A673 (cell line): ENCODE data around the gene BTNL2. TPM values are rescaled to one million over a fixed set of nuclear protein-coding genes. Genes with fewer than 3 reads are reported as not detected.

ENCODE experiments used
- Bru-seq: library from RNA; stranded (reverse); fragments of 400-500 nt; gene quantifications from one replicate; lab custom pipeline; 2021; lab: Mats Ljungman, UMichigan
- BruChase-seq, 2 experiments: library from RNA; stranded (reverse); fragments of 400-500 nt; gene quantifications; one replicate each; lab custom pipeline; 2021; lab: Mats Ljungman, UMichigan
- BruUV-seq: library from RNA; stranded (reverse); fragments of 400-500 nt; replicated peaks from 2 replicates; lab custom pipeline; 2021; lab: Mats Ljungman, UMichigan
- CTCF ChIA-PET: fragments of 300-600 bp; sonication (Branson Sonifier 250); formaldehyde crosslinking; loops from one replicate; lab custom pipeline; 2022; ENCODE audit warnings: antibody characterized with exemption; lab: Charles Lee
- POLR2A ChIA-PET: fragments of 300-600 bp; sonication (Branson Sonifier 250); formaldehyde crosslinking; loops from one replicate; lab custom pipeline; 2022; ENCODE audit warnings: antibody characterized with exemption; ENCODE audit not compliant: low non-redundant PET; lab: Charles Lee
- DNase-seq: peaks from one replicate; pipeline ENCODE4 v3.0.0-alpha.2; 2015; ENCODE audit warnings: low spot score
- H3K27ac ChIP-seq: fragments of 200-600 bp; sonication (generic); 2 replicates; pipeline ENCODE4 v1.5.1; 2016; ENCODE audit warnings: mixed run types, low read depth, mild to moderate bottlenecking, mixed read lengths, antibody characterized with exemption, low read length; ENCODE audit not compliant: poor library complexity, severe bottlenecking
- H3K27me3 ChIP-seq: fragments of 200-600 bp; sonication (generic); replicated peaks from 2 replicates; pipeline ENCODE4 v1.6.1; 2017; ENCODE audit warnings: mixed run types, low read depth, mild to moderate bottlenecking, mixed read lengths, antibody characterized with exemption, low read length; ENCODE audit not compliant: insufficient read depth, poor library complexity
- H3K36me3 ChIP-seq: fragments of 200-600 bp; sonication (generic); 2 replicates; pipeline ENCODE4 v1.6.1; 2016; ENCODE audit warnings: mixed run types, mild to moderate bottlenecking, mixed read lengths, antibody characterized with exemption, low read length; ENCODE audit not compliant: insufficient read depth, poor library complexity, severe bottlenecking
- H3K4me1 ChIP-seq: fragments of 200-600 bp; sonication (generic); 2 replicates; pipeline ENCODE4 v1.6.1; 2017; ENCODE audit warnings: mixed run types, mild to moderate bottlenecking, mixed read lengths, antibody characterized with exemption, low read length; ENCODE audit not compliant: insufficient read depth, poor library complexity, severe bottlenecking
- H3K4me3 ChIP-seq: fragments of 200-600 bp; sonication (generic); 2 replicates; pipeline ENCODE4 v1.5.1; 2016; ENCODE audit warnings: low read depth, mixed run types, mild to moderate bottlenecking, mixed read lengths, low read length; ENCODE audit not compliant: poor library complexity, severe bottlenecking
- H3K9me3 ChIP-seq: fragments of 200-600 bp; sonication (generic); 2 replicates; pipeline ENCODE4 v1.6.1; 2016; ENCODE audit warnings: mixed run types, low read depth, mild to moderate bottlenecking, mixed read lengths, antibody characterized with exemption, low read length; ENCODE audit not compliant: poor library complexity, severe bottlenecking
- EZH2 ChIP-seq: fragments of 200-600 bp; sonication (generic); IDR thresholded peaks from 2 replicates; pipeline ENCODE4 v1.6.1; 2017; ENCODE audit warnings: borderline replicate concordance, low read depth, mild to moderate bottlenecking, mixed read lengths, antibody characterized with exemption, low read length; ENCODE audit not compliant: poor library complexity, severe bottlenecking
- intact Hi-C: fragments of 100-400 bp; cut with micrococcal nuclease; formaldehyde crosslinking; loops from one replicate; pipeline ENCODE4 v1.10.0; 2022; ENCODE audit not compliant: unreplicated experiment
- long read RNA-seq: library from polyadenylated mRNA; stranded (forward); transcript quantifications from one replicate; pipeline ENCODE4 v2.0.0, GENCODE V29; 2022
- total RNA-seq: library from RNA; stranded (reverse); gene quantifications from 2 replicates; pipeline ENCODE4 v1.2.3, GENCODE V29; 2021
- TF ChIP-seq, protein P1 (sequence below): fragments of 300-800, 200-600 bp; sonication (generic); conservative IDR thresholded peaks from 2 replicates; pipeline ENCODE4 v1.5.1; 2017; ENCODE audit warnings: low read depth, mild to moderate bottlenecking, antibody characterized with exemption, low read length, moderate library complexity, mixed read lengths

BTNL2 gene, protein sequence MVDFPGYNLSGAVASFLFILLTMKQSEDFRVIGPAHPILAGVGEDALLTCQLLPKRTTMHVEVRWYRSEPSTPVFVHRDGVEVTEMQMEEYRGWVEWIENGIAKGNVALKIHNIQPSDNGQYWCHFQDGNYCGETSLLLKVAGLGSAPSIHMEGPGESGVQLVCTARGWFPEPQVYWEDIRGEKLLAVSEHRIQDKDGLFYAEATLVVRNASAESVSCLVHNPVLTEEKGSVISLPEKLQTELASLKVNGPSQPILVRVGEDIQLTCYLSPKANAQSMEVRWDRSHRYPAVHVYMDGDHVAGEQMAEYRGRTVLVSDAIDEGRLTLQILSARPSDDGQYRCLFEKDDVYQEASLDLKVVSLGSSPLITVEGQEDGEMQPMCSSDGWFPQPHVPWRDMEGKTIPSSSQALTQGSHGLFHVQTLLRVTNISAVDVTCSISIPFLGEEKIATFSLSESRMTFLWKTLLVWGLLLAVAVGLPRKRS
- not detected in 2 replicates for total RNA-seq
- Bru-seq, nascent RNA: not detected
- not detected for BruChase-seq, experiment 1, labeled RNA remaining after a 2-hour chase
- not detected for BruChase-seq, experiment 2, labeled RNA remaining after a 6-hour chase
- long read RNA-seq: 0 reads

DNA sequence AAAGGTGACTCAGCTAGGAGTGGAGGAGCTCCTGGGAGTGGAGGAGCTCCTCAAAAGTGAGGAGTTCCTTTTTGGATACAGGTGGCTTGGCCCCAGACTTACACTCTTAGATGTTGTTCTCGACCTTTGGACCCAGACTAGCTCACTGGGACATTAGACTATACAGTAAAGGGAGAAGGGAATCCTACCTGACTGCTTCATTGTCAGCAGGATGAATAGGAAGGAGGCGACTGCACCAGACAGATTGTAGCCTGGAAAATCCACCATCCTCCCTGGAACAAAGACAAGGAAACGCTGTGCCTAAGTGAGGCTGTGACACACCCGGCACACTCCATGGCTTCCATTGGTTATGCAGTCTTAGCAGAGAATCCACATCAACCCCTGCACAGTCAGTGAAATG, at the start of gene BTNL2:
Gene BTNL2 (minus strand): TSS at position 325 of the 400 bp plus-strand sequence. CDS start 58 bp downstream, at position 267.
- Histone ChIP-seq H3K9me3 (no peaks in the 10 kb centered on the region), H3K36me3 (no peaks in the 10 kb centered on the region), H3K4me1 (no peaks in the 10 kb centered on the region), H3K27ac (no peak within 1 kb of the TSS), H3K4me3 (no peak within 1 kb of the TSS), H3K27me3 (peaks cover 63% of the 10 kb centered on the region)
- BruUV-seq: no TSS peak
- CTCF ChIA-PET: interaction anchor here (0.6 kb wide), 1 partner anchor 1224 kb away, joined by 3 read pairs; no protein-coding TSS in a partner anchor
- intact Hi-C loops: no loop called here
- TF ChIP-seq, protein P1, sequence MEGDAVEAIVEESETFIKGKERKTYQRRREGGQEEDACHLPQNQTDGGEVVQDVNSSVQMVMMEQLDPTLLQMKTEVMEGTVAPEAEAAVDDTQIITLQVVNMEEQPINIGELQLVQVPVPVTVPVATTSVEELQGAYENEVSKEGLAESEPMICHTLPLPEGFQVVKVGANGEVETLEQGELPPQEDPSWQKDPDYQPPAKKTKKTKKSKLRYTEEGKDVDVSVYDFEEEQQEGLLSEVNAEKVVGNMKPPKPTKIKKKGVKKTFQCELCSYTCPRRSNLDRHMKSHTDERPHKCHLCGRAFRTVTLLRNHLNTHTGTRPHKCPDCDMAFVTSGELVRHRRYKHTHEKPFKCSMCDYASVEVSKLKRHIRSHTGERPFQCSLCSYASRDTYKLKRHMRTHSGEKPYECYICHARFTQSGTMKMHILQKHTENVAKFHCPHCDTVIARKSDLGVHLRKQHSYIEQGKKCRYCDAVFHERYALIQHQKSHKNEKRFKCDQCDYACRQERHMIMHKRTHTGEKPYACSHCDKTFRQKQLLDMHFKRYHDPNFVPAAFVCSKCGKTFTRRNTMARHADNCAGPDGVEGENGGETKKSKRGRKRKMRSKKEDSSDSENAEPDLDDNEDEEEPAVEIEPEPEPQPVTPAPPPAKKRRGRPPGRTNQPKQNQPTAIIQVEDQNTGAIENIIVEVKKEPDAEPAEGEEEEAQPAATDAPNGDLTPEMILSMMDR: no peak
- DNase-seq: no peak
- POLR2A ChIA-PET: no interaction called here

DNA sequence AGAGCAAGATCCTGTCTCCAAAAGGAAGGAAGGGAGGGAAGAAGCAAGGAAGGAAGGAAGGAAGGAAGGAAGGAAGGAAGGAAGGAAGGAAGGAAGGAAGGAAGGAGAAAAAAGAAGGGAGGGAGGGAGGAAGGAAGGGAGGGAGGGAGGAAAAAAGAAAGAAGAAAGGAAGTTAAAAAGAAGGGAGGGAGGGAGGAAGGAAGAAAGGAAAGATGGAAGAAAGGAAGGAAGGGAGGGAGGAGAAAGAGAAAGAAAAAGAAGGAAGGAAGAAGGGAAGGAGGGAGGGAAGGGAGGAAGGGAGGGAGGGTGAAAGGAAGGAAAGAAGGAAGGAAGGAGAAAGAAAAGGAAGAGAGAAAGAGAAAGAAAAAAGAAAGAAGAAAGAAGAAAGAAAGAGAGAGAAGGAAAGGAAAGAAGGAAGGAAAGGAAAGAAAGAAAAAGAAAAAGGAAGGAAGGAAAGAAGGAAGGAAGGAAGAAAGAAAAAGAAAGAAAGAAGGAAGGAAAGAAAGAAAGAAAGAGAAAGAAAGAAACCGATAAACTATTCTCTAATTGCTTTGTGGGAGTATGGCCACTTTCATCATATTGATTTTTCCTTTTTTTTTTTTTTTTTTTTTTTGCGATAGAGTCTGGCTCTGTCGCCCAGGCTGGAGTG, 42.2 kb upstream of the BTNL2 start:
- Histone ChIP-seq H3K9me3 (no peaks in the 10 kb centered on the region), H3K4me1 (no peaks in the 10 kb centered on the region), H3K4me3 (no peak overlapping the region), H3K27me3 (peaks cover 12% of the 10 kb centered on the region), H3K36me3 (no peaks in the 10 kb centered on the region), H3K27ac (no peak overlapping the region)
- CTCF ChIA-PET: no interaction called here
- DNase-seq: no peak
- BruUV-seq: no TSS peak
- POLR2A ChIA-PET: no interaction called here
- intact Hi-C loops: no loop called here
- TF ChIP-seq EZH2: no peak
- TF ChIP-seq, protein P1: no peak

DNA sequence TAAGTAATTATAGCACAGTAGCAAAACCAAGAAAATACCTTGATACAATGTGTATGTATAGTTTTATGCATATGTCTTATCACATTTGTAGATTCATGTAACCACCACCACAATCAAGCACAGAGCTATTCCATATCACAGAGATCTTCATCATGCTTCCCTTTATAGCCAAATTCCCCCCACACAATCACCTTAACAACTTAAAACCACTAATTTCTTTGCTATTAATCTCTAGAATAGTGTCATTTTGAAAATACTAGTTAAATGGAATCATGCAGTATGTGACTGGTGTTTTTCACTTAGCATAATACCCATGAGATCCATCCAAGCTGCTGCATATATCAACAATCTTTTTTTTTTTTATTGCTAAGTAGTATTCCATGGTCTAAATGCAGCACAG, 41.0 kb upstream of the BTNL2 start:
- ChIA-PET CTCF (no interaction called here), POLR2A (no interaction called here)
- TF ChIP-seq, protein P1: no peak
- TF ChIP-seq EZH2: no peak
- BruUV-seq: no TSS peak
- Histone ChIP-seq H3K4me3 (no peak overlapping the region), H3K27ac (no peak overlapping the region), H3K4me1 (no peaks in the 10 kb centered on the region), H3K9me3 (no peaks in the 10 kb centered on the region), H3K36me3 (no peaks in the 10 kb centered on the region), H3K27me3 (peaks cover 19% of the 10 kb centered on the region)
- intact Hi-C loops: no loop called here
- no peak for DNase-seq
